HL-60/S4 treated with retinoic acid at 250 ng/mL for 4 days and 3 days (cell line): ENCODE data around the gene MAP7.
"Not testable (repeated sequence)": the region's sequence is repeated elsewhere in the genome, so short reads cannot be mapped to it uniquely, and the experiment has no call there.

Source experiments
- in situ Hi-C: fragments of 300-500 bp; cut with MboI; formaldehyde crosslinking; loops from 2 replicates; pipeline ENCODE4 v1.7.0; 2022; ENCODE audit warnings: low sequenced_read_pairs

Gene MAP7

DNA sequence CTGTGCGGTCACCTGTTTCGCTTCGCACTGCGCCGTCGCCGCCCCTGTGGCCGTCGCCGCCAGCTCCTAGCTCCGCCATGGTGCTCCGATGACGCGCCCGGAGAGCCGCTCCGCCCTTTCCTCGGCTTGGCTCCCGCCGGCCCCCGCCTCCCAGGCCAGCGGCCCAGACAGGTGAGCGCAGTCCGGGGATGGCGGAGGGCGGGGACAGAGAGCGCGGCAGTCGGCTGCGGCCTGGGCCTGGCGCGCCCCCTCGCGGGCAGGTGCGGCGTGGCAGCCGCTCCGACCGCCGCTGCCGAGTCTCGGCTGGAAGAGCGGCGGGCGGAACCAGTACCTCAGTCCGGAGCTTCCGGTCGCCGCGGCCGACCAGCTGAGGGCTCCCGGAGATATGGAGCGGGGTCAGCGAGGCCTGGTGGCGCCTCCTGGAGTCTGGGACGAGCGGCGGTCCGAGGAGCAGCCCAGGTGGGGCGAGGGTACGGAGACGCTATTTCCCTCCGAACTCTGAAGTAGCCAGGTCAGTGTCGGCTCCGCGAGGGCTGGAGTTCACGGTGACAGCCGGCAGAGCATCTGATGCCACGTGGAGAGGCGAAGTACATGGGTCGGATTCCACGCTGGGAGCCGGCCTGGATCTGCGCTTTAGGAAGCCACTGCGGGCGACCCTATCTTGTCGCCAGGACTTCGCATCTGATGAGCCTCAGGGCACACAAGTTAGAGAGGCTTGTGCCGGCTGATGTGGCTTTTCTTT, at the start of gene MAP7:
Gene MAP7, minus strand, starts transcription at position 93 of the 742 bp plus-strand sequence. Its CDS starts 14 bp downstream, at position 79.
- in situ Hi-C loops: no loop called here

DNA sequence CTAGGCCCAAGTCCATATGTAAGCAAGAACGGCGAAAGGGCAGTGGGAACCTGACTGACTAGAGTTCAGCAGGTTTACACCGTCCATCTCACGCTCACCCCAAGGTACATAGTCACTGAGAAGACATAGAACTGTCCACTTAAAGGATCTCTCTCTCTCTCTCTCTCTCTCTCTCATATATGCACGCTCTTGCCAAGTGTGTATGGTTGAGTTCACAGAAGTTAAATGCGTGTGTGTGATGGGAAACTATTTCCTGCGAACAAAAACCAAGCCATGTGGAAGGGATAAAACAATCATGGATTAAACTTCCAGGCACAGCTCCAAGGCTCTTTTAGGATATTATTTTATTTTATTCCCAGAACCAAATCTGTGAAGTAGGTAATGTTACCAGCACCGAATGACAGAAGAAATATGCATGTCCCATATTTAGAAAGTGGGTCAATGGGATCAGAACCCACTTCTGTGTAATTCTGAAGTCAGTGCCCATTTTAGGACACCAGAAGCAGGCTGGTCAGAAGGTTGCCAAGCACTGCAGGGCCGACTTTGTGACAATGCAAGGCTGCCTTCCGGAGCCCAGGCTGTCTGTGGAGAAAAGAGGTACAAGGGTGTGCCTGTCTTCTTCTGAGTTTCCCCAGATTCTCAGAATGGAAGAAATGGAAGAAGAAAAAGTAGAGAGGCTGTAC, 49.2 kb upstream of the MAP7 start:
- in situ Hi-C loops: no loop called here

DNA sequence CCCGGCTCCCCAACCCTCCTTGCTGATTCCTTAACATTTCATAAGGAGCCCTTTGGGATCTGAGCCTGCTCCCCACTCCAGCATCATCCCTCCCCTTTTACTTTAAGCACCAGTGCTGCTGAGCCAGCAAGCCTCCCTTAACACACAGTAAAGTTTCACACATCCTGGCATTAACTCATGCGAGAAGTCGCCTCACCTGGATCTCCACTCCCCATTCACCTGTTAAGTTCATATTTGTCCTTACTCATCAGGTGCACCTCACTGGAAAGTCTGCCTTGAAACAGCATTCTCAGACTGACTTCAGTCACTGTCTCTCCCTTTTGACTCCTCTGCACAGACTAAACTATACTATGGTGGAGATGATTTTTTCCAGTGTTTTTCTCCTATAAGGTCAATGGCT, 47.8 kb upstream of the MAP7 start:
- in situ Hi-C loops: no loop called here

DNA sequence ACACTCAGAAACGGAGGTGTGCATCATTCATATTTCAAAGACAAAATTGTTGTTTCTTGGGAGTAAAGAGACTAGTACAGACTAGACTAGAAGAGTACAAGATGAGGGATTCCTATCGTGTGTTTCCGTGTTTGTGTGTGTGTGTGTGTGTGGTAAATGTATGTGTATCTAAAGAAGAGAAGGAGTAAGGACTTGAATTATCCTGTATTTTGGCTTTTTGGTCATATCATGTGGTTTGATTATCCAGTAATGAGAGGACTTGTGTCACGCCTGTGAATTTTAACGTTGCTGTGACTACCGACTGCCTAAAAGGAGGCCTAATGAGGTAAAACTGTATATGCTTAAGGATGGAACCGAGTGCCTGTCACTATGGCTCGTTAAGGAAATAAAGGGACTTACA, 44.4 kb upstream of the MAP7 start:
- in situ Hi-C loops: no loop called here

DNA sequence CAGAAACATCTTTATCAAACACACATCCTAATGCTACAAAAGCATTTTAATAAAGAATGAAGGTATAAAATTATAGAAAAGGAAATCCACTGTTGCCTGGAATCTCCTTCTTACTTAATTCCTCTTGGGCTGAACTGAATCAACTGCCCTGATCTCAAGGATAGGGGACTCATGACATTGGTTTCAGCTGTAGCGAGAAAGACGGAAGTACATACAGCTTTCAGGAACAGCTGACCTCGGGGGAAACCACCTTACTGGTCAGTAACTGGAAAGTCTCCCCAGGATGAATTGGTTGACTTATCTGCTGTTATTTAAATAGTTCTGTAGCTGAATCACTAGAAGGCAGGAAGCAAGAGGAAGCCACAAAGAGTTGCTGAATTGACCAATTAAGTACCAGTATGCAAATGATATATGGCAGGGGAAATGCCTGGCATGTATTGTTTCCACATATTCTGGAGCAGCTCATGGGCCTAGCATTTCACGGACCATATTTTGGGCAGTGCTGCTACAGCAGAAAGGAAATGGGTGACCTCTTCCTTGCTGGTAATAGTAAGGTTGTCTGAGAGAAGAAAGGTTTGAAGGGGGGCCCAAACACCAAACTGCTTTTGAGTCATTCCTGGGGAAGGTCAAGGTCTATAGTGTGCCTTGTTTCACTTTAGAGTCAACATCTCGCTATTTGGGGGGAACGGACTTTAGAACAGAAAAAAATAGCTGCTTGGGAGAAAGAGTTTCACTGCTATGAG, 43.7 kb upstream of the MAP7 start:
- in situ Hi-C loops: no loop called here

DNA sequence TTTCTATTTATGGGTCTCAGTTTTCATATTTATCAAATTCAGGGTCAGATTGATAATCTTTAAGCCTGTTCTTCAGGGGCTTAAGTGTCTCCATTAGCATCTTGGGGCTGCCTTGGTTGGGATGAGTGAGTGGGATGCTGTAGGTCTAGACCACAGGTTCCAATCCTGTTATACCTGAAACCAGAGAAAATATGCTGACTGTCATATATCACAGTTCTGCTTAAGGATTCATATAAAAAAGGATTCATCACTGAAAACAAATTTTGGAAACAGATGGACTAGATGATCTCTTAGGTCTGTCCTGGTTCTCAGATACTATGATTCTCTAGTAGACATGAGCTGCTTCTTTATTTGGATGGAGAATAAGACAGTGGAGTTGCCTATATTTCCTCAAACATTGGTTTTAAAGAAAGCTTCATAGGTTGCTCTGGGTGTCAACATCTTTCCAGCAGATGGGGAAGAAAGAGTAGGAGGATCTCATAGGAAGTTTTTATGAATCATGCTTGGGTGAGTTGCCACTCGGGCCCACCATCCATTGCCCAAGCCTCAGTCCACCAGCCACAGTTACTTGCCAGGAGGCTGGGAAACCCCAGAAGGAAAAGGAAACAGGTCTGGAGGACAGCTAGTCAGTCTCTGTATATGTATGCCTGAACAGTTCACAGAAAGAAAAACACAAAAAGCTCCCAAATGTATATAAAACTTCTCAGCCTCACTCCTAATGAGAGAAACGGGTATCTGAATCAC, 42.9 kb upstream of the MAP7 start:
- in situ Hi-C loops: no loop called here

DNA sequence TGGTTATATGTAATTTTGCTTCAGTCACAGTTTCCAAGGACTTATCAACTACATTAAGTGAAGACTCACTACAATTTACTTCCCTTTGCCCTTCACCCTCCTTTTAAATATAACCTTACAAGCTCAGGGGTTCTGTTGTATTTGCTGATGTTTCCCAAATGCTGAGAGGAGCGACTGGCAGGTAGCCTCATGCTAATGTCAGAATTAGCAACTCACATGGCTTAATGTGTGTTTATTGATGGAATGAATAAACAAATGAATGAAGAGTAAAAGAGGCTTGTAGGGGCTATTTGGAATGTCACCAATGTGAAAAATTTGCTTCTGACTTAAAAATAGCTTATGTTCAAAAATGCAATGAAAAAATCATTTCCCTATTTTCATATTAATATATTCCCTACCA, 41.4 kb upstream of the MAP7 start:
- in situ Hi-C loops: no loop called here

DNA sequence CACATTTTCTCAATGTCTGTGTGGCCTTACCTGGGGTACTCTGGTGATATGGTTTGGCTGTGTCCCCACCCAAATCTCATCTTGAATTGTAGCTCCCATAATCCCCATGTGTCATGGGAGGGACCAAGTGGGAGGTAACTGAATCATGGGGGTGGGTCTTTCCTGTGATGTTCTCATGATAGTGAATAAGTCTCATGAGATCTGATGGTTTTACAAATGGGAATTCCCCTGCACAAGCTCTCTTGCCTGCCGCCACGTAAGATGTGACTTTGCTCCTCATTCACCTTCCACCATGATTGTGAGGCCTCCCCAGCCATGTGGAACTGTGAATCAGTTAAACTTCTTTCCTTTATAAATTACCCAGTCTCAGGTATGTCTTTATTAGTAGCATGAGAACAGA, 40.6 kb upstream of the MAP7 start:
- in situ Hi-C loops: not testable (repeated sequence)

DNA sequence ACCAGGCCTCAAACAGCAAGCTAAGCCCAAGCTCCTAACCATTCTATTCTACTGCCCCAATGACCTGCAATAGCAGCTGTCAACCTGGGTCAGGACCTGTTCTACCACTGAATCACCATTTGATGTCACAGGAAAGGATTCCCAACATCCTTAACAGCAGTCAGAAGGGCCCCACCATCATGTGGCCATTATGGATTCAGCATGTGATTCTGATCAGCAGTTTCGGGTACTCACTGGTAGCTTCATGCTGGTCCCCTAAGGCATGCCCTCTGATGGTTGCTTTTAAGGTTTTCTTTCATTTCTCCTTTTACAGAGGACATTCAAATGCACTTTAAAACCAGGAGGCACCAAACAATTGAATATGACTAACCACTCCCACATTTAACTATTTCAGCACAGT, 37.3 kb upstream of the MAP7 start:
- in situ Hi-C loops: no loop called here

DNA sequence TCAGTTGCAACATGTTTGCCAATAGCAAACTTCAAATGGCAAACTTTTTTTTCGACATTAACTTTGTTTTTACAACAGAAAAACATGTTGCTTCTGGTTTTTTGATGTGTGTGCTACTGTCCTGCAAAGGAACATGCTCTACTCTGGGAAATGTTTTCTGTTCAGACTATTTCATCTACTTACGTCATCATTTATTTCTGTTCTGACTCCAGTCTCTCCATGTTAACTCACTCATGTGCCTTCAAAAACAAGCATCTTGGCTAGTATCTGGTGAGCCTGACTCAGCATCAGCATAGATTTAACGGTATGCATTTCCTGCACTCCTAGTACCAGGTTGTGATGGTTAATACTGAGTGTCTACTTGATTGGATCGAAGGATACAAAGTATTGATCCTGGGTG, 36.1 kb upstream of the MAP7 start:
- in situ Hi-C loops: no loop called here

DNA sequence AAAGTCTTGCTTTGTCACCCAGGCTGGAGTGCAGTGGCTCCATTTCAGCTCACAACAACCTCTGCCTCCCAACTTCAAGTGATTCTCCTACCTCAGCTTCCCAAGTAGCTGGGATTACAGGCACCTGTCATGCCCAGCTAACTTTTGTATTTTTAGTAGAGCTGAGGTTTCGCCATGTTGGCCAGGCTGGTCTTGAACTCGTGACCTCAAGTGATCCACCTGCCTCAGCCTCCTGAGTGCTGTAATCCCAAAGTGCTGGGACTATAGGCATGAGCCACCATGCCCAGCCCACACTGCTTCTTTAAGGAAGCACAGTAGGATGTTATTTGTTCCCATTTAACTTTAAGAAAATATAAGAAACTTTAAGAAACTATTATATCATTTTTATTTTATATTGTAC, 35.3 kb upstream of the MAP7 start:
- in situ Hi-C loops: not testable (repeated sequence)

DNA sequence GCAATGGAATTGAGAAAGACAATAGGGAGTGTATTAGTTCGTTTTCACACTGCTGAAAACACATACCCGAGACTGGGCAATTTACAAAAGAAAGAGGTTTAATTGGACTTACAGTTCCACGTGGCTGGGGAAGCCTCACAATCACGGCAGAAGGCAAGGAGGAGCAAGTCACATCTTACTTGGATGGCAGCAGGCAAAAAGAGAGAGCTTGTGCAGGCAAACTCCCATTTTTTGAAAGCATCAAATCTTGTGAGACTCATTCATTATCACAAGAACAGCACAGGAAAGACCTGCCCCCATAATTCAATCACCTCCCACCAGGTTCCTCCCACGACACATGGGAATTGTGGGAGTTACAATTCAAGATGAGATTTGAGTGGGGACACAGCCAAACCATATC, 34.1 kb upstream of the MAP7 start:
- in situ Hi-C loops: not testable (repeated sequence)

DNA sequence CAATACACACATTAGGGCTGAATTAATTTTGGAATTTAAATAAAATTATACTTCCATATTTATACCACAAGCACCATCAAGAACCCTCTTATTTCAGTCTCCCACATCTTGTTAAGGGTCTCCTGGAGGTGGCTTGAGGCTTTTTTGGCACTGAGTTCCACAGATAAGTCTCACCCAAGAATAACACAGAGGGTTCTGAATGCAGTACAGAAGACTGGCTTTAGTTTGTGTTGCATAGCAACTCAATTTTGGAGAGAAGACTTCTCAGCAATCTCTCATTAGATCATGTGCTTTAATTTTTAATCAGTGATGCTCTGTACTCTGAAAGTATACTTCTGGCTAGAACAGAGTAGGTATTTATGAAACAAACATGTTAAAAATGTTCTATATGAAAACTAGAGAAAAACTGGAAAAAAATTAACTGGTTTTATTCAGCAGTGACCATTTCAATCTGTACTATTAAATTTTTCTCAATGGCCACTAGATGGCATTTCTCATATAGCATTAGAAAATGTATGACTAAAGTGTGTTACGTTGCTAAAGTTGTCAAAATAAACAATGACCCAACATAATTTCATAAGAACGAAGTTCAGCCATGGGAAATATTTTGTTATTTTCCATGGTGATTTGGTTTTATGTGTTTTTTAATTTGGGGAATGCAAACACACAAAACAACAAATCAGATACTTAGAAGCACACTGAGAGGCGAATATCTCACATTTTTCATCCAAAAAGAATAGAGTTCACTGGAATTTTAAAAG, 32.7 kb upstream of the MAP7 start:
- in situ Hi-C loops: no loop called here

DNA sequence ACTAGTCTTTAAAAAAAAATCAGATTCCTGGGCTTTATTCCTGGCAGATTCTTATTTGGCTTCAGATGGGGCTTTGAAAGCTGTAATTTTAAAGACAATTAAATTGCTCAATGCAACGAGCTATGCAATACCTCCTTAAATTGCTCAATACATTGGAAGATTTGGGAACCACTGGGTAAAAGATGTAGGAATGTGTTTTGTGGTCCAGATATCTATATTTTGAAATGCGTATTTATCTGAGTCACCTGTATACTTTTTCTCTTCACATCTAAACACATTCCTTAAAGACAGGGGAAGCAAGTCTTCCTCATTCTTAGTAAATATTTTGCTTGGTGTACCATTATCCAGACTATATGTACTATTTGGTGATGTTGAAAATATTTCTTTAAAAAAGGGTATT, 29.6 kb upstream of the MAP7 start:
- in situ Hi-C loops: no loop called here

DNA sequence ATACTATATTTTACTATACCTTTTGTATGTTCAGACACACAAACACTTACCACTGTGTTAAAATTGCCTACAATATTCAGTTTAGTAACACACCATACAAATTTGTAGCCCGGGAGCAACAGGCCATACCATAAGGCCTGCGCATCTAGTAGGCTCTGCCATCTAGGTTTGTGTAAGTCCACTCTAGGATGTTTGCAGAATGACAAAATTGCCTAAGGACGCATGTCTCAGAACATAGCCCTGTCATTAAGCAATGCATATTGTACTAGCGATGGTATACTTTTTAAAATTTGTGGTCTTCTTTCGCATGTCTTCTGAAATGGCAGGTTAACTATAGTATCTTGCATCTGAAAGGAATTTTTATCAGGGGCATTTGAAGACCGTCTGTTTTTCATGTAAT, 26.6 kb upstream of the MAP7 start:
- in situ Hi-C loops: no loop called here

DNA sequence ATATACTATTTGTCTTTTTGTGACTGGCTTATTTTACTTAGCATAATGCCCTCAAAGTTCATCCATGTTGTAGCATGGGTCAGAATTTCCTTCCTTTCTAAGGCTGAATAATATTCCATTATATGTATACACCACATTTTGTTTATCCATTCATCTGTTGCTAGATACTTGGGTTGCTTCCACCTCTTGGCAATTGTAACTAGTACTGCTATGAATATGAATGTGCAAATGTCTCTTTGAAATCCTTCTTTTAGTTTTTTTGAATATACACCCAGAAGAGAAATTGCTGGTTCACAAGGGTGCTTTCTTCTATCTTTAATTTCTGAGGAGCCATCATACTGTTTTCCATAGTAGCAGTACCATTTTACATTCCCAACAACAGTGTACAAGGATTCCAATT, 21.3 kb upstream of the MAP7 start:
- in situ Hi-C loops: no loop called here

DNA sequence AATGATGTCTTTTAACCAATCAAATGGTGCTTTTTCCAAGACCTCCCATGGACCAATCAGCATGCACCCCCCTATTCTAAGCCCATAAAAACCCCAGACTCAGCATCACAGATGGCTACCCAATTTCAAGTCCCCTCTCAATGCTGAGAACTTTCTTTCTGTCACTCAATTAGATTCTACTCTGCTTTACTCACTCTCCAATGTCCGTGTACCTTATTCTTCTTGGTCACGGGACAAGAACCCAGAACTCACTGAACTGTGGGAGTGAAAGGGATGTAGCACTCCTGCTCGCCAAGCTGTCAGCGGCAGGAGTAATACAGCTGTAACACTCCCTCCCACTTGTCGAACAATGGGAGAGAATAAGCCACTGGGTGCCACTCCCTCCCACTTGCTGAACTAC, 20.8 kb upstream of the MAP7 start:
- in situ Hi-C loops: no loop called here

DNA sequence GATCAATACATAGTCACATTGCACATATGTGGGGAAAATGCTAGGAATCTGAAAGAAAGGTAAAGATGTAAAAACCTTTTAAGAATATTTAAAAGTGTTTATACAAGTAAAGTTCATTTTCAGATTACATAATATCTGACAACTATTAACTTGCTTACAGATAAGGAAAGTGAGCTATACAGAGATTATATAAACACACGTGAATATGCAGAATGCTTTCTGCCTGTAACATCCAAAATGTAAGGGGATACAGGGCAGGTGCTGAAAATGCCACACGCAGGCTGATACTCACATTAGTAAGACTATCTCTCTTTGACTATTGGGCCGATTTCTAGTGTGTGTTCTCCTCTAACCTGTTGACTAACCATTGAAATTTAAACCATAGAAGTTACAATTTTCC, 17.9 kb upstream of the MAP7 start:
- in situ Hi-C loops: no loop called here

DNA sequence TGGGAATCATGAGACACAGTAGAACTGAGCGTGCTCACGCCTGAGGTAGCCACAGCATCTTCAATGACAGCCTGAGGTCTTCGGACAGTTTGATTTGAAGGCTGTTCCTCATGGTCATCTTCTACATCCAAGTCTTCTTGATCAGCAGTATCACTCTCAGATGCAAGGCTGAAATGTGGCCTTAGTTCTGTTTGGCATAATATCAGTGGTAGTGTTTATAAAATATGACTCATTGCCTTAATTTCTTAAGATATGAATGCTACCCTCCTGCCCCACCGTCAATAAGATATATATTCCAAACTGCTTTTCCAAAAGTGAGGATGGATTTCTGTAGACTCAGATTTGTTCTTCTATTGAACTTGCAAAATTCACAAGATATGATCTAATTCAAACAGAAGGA, 17.5 kb upstream of the MAP7 start:
- in situ Hi-C loops: no loop called here

DNA sequence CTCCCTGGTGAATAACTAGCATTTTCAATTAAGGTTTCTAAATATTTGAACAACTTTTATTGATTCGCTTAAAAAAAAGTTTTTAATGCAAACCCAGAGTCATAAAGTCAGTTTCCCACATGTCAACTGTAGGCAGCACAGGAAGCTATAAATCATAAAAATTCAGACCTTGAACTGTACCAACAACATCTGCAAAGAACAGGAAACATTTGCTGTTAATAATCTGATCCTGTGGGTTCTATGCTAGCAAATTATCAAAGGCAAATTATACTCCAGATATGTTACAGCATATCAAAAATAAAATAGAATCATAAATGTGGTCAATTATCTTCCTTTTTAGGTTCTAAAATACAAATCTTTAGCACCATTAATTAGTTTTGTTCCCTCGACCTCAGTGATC, 16.6 kb upstream of the MAP7 start:
- in situ Hi-C loops: no loop called here
